HG02763 (cell line): ENCODE data around the gene KXD1.
"Not testable (repeated sequence)": the region's sequence is repeated elsewhere in the genome, so short reads cannot be mapped to it uniquely, and the experiment has no call there.

ENCODE experiments used
- ATAC-seq: cut with Tn5 transposase; IDR thresholded peaks from one replicate; pipeline ENCODE4 v1.9.1; 2021; ENCODE audit warnings: mild to moderate bottlenecking, moderate library complexity; ENCODE audit not compliant: unreplicated experiment

Gene KXD1

DNA sequence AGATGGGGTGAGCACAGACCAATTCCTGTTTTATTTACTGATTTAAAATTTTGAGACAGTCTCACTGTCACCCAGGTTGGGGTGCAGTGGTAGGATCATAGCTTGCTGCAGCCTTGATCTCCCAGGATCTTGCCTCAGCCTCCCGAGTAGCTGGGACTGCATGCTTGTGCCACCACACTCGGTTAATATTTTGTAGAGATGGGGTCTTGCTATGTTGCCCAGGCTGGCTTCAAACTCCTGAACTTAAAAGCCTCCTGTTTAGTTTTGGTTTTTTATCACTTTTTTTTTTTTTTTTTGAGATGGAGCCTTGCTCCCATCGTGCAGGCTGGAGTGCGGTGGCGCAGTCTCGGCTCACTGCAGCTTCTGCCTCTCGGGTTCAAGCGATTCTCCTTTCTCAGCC is 18.7 kb downstream of the KXD1 start:
- ATAC-seq, result no peak

GRCh38 chr19:18577365-18577914 is 19.8 kb downstream of the KXD1 start:
- no peak for ATAC-seq

DNA sequence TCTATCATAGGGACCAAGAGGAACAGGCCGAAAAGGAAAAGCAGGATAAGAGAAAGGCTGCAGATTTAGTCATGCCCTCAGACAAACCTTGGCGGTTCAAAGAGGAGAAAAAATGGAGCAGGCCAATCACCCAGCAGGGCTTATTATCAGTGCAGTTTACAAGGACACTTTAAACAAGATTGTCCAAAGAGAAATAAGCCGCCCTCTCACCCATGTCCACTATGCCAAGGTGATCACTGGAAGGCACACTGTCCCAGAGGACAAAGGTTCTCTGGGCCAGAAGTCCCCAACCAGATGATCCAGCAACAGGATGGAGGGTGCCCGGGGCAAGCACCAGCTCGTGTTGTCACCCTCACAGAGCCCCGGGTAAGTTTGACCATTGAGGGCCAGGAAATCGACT is 22.6 kb downstream of the KXD1 start:
- no peak for ATAC-seq

DNA sequence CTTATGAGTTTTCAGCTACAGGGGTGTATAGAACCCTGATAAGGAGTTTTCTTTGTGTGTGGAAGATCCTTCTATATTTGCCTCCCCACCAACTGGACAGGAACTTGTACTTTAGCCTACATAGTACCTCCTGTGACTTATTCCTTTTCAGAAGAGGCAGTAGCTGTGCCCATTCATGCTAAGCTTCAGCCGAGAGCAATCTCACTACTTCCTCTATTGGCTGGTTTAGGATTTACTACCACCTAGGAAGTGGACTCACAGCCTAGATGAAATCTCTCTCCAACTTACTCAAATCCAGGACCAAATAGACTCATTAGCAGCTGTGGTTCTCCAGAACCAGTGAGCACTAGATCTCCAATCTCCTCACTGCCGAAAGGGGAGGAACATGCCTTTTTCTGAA is 28.6 kb downstream of the KXD1 start:
- ATAC-seq, result no peak

DNA sequence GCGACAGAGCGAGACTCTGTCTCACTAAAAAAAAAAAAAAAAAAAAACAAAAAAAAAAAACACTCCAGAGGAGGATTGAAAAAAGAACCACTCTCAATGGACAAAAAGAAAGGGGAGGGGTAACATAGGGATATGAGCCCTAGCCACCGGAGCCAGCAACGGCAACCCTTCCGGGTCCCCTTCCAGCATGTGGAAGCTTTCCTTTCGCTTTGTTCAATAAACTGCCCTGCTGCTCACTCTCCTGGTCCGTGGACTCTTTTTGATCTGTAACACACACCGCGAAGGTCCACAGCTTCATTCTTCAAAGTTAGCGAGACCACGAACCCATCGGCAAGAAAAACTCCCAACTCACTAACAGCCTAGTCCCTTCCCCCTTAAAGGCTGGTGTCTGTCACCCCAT is 29.9 kb downstream of the KXD1 start:
- ATAC-seq, result no peak

GRCh38 chr19:18587962-18588610 is 30.4 kb downstream of the KXD1 start:
- ATAC-seq, result no peak

DNA sequence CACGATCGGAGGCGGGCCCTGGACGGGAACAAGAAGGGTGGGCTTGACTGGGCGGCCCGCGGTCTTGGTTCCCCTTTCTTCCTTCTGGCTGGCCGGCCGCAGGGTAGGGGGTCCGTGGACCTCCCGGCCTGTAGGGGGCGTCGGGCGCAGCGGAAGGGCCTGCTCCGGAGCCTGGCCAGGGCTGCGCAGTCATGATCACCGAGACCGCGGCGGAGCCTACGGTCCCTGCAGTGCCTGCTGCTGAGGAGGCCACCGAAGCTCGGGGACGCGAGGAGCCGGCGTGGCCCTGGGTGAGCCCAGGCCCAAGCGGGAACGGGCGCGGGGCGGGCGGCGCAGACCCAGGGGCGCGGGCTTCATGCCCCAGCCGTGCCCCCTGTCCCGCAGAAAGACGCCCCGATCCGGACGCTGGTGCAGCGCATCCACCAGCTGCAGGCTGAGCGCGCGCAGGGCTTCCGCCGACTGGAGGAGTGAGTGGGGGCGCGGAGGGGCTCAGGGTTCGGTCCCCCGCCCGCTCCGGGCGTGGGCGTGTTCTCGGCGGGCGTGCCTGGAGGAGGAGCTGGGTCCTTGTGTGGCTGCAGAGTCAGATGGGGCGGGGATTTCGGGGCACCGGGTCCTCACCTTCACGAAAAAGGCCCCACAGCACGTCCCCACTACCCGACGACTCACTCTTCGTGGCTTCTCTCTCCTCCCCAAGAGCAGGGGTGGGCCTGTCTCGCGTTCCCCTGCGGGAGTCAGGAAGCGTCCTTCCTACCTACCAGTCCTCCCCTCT is 31.1 kb downstream of the KXD1 start, which contains the start of gene REX1BD:
Gene REX1BD, plus strand, starts transcription at position 188 of the 769 bp plus-strand sequence. Its CDS starts 4 bp downstream, at position 192.
- ATAC-seq, result peak; percentile 79

DNA sequence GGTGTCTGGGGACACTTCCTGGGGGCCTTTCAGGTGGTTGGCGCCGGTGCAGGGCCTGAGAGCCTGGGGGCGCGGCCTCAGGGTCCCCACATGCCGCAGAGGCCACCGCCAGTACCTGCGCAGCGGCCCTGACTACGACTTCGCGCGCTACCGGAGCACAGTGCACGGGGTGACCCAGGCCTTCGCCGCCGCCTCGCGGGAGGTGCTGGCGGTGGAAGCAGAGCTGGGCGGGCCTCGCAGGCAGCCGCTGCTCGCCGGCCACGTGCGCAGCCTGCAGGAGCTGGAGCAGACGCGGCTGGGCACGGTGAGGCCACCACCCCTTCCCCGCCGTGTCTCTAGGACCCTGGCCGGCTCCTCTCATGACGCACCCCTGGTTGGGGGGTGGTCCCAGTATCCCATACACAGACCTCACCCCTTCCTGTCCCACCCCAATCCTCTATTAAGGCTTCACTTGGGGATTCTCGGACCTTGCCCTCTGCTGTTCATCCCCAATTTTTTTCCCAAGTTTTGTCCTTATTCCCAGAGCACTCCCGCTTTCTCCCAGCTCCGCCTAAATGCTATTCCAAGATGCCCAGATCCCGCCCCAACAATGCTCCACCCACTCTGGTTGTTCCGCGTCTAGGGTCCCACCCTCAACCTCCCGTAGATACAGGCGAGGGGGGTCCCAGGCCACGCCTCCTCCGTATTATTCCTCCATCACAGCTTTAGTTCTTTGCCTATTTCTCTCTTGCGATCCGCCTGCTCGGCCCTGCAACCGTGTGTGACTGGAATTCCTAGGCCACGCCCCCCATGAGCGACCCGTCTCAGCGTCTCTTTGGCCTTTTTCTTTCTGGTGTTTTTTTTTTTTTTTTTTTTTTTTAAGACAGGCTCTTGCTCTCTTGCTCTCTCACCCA is 32.0 kb downstream of the KXD1 start:
- peak; percentile 16 for ATAC-seq

- no peak for ATAC-seq
Observed at GRCh38 chr19:18590273-18591272, 32.9 kb downstream of the KXD1 start.

GRCh38 chr19:18591735-18592385 is 34.2 kb downstream of the KXD1 start:
- no peak for ATAC-seq

DNA sequence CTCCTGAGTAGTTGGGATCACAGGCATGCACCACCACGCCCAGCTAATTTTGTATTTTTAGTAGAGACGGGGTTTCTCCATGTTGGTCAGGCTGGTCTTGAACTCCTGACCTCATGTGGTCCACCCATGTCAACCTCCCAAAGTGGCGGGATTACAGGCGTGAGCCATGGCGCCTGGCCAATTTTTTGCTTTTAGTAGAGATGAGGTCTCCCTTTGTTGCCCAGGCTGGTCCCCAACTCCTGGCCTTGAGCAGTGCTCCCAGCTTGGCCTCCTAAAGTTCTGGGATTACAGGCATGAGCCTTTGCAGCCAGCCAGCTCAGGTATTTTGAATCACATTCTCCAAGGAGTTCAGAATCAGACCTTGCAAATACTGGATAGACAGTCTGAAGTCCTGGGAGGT is 35.1 kb downstream of the KXD1 start:
- not testable (repeated sequence) for ATAC-seq

DNA sequence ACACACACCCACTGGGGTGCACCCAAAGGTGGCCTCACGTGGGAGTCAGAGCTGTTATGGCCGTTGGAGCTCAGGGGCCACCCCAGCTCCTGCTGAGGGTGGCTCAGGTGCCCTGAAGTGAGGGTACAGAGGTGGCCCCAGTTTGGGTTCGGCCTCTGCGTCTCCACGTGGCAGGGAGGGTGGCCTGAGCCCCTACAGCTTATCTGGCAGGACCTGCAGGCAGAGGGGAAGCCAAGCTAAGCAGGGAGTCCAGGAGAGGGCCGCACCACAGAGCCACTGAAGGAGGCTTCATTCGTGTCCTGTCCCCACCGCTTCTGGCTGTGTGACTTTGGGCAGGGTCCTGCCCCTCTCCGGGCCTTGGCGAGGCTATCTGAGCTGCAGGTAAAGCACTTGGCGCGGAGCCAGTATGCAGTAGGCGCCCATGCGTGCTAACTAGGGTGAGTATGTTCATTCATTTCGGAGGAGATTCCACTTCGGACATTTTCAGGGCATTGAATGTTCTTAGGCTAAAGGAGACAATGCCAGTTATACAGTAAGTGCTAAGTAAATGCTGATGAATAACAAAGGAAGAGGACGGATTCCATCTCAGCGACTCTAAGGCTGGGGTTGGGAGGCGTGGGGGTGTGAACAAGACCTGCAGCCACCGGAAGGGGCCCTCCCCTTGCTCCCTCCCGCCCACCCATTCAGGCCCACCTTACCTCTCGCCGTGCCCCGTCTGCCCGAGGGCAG is 35.9 kb downstream of the KXD1 start:
- no peak for ATAC-seq

DNA sequence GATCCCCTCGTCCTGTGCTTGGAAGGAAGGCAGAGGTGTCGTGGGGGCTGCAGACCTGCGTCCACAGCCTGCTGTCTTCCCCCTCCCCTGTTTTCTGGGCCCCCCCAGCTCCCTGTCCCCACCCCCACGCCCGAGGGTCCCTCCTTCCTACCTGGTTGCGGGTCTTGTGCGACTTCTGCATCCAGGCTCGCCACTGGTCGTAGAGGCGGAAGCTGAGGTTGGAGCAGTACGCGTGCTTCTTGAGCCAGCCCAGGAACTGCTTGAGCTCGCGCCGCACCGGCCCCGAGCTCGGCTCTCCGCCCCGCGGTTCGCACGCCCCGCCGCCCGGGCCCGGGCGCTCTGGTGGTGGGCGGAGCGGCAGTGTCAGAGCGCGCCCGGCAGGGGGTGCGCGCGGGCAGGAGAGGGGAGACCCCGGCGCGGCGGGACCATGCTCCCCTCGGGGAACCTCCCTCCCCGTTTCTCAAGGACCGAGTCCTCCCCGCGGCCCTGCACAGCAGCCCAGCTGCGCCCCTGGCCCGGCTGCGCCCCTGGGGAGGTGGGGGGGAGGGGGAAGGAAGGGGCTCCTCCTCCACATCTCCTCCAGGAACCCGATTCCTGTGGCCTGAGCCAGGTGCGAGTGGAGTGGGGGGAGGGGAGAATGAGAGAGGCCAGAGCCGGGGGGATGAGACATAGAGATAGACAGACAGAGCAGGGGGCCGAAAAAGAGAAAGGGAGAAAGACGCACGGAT is 36.6 kb downstream of the KXD1 start:
- no peak for ATAC-seq

- no peak for ATAC-seq
Observed at GRCh38 chr19:18594824-18595373, 37.2 kb downstream of the KXD1 start.

GRCh38 chr19:18595475-18595874 is 37.8 kb downstream of the KXD1 start:
- ATAC-seq, result no peak

- no peak for ATAC-seq
Observed at GRCh38 chr19:18596752-18597157, 39.1 kb downstream of the KXD1 start.

- no peak for ATAC-seq
Observed at GRCh38 chr19:18597809-18598660, 40.4 kb downstream of the KXD1 start.
